Skeletal muscle cell (primary cell): Measurements from ENCODE around the gene DCHS2.

Source experiments
- DNase-seq: peaks from one replicate; pipeline ENCODE4 v3.0.0-alpha.2; 2010; ENCODE audit warnings: low read depth
- H3K4me3 ChIP-seq: 2 replicates; pipeline ENCODE4 v1.5.1; 2011; ENCODE audit warnings: low read depth, mild to moderate bottlenecking, control low read depth, low read length, moderate library complexity

The DCHS2 gene

DNA sequence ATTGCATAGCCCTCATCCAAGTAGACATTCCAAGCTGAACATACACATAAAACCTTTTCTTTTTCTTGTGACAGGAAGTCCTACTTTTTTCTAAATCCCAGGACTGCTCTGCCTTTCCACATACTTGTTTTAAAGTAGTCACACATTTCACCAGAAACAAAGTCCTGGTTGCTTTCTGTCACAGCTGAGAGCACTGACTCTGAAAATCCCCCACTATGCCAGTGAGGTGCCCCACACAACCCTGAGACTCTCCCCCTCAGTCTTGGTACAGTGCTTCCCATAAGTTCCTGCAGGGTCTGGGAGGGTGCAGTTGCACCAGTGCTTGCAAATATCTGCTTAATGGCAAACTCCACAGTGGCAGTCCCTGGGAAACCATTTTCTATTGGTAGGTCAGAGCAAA lies 84.2 kb downstream of the DCHS2 start:
- no peak for DNase-seq

DNA sequence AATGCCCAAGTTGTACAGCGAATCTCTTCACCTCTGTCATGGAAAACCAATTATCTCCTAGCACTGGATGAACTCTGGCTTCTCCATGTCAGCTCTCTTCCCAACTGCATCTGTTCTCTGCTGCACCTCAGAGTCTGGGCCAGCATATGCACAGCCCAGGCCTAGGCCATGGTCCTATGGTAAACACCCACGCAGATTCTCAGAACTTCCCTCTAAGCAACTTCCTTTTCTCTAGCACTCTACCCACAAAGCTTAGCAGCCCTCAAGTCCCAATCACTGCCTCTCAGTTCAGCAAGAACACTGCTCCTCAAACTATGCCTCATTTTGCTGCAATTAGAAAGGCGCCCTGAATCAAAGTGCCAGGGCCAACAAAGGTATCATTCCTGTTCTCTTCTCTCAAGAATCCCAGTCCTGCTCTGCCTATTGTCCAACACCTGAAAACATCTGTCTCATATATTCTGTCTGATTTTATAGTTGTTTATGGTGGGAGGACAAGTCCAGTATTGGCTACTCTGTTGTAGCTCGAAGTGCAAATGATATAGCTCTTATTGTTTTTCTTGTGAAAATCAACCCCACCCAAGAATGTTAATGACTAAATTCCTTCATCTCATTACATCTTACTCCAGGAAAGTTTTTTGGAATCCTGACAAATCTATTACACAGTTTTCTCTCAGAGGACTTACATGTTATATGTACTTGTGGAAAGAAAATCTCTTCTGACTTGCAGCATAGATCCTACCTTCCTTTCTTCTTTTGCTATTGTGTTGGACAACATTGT lies 85.4 kb downstream of the DCHS2 start:
- H3K4me3 ChIP-seq: no peak overlapping the region
- DNase-seq: no peak

More for the DNA sequence above, 84.2 kb downstream of the DCHS2 start:
- no peak overlapping the region for H3K4me3 ChIP-seq

GRCh38 chr4:154399259-154399974 lies 92.2 kb downstream of the DCHS2 start:
- peak overlapping the region; percentile 25 for H3K4me3 ChIP-seq
- peak; percentile 31 for DNase-seq

- no peak overlapping the region for H3K4me3 ChIP-seq
- no peak for DNase-seq
These were observed 101.3 kb downstream of the DCHS2 start for GRCh38 chr4:154390324-154390723.

- no peak for DNase-seq
- H3K4me3 ChIP-seq: no peak overlapping the region
These were observed 102.5 kb downstream of the DCHS2 start for GRCh38 chr4:154389148-154389547.

- no peak for DNase-seq
These were observed 107.6 kb downstream of the DCHS2 start for GRCh38 chr4:154384012-154384411.

DNA sequence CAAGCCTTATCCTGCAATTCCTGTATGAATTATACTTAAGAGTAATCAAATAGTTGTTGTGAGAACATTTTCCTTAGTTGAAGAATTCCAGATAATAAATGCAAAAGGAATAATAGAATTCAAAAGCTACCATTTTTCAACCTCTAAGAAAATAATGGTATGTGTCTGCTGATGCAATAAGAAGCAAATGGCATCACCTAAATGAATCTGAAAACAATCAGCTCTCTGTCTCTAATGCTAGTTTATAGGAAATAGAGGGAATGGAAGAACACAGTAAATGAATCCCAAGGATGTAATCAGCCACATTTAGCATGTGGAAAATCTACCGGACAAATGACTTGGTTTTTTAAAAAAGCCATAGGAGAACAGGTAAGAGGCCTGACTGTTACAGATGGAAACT lies 115.1 kb downstream of the DCHS2 start:
- H3K4me3 ChIP-seq: no peak overlapping the region

More at GRCh38 chr4:154384012-154384411, 107.6 kb downstream of the DCHS2 start:
- no peak overlapping the region for H3K4me3 ChIP-seq

DNA sequence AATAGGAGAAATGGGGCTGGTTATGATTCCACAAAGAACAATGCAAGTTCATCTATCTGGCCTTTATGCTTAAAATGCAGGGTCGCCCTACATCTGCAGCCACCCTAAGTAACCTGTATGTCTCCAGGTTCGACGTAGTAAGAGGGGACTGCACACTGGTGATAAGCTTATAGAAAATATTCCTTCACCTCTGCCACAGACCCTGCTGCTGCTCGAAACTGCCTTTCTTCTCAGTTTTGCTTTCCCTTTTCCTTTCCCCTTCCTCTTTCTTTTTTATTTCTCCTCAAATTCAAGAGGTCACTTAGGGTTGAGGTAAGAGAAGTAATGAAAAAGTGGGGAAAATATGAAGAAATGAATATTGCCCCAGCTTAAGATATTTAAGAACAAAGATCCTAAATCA lies 123.5 kb downstream of the DCHS2 start:
- no peak for DNase-seq
- H3K4me3 ChIP-seq: no peak overlapping the region

More for the DNA sequence above, 115.1 kb downstream of the DCHS2 start:
- DNase-seq: no peak

DNA sequence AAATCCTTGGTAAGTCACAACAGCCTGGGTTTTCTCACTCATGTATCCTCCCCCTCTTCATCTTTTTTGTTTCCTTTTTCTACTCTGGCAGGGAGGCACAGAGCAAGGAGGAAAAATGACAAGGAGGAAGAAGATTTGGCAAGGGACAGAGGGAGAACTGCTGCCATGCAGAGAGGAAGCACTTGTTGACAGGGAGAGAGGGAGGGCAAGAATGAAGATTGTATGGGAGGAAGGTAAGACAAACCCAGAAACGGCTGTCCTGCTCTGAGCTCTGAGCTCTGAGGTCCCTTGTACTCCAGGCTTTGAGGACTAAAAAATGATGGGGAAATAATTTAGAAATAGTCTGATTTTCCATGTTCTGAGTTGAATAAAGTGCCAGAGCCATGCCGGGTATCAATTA lies 123.9 kb downstream of the DCHS2 start:
- DNase-seq: no peak
- no peak overlapping the region for H3K4me3 ChIP-seq

GRCh38 chr4:154366956-154367355 lies 124.6 kb downstream of the DCHS2 start:
- no peak overlapping the region for H3K4me3 ChIP-seq
- no peak for DNase-seq

DNA sequence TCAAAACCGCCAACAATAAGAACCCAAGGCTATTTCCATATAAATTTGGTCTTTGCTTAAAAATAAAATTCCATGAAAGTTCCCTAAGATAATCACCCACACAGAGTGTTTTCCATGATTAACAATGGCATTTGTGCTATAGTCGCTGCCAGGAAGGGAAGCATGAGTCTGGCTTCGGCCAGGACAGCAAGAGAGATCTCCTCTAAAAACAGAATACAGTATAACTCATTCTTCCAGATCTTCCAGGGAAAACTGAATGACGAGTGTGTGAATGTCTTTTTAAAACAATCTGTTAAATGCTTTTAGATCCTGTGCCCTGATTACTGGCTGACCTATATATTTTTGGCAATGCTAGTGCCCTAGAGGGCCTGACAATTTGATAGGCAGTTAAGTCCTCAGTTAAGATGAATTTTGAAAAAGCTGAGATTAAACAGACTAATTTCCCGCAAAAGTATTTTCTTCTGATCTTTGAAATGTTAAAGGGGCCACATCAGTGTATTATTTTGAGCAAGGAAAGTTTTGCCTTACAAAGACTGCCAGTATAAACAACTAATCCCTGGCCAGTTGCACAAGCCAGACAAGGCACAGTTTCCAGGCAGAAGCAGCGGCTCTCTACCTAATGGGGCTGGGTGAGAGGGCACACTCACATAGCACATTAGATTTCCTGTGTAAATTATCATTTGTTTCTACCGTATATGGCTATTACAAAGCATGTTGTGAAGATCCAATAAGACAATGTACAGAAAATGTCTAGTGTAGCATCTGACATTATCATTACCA lies 127.3 kb downstream of the DCHS2 start:
- peak; percentile 4 for DNase-seq
- no peak overlapping the region for H3K4me3 ChIP-seq

DNA sequence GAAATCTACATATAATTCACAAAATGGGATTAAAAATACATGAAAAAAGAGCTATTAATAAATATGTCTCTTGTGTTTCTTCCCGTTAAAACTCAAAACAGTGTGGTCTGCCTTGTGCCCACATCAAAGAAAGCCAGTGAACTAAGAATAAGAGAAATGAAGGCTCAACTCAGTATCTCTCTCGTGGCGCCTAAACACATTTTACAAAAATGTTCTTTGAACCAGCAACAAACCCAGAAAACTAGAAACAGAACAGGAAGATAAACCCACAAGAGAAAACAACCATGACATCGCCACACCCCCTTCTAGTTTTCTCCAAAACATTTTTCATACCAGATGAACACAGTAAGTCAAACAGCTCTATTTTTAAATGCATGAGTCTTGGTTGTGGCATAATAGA lies 130.1 kb downstream of the DCHS2 start:
- no peak for DNase-seq
- no peak overlapping the region for H3K4me3 ChIP-seq

- DNase-seq: no peak
- H3K4me3 ChIP-seq: no peak overlapping the region
These were observed 131.1 kb downstream of the DCHS2 start for GRCh38 chr4:154360491-154360890.

DNA sequence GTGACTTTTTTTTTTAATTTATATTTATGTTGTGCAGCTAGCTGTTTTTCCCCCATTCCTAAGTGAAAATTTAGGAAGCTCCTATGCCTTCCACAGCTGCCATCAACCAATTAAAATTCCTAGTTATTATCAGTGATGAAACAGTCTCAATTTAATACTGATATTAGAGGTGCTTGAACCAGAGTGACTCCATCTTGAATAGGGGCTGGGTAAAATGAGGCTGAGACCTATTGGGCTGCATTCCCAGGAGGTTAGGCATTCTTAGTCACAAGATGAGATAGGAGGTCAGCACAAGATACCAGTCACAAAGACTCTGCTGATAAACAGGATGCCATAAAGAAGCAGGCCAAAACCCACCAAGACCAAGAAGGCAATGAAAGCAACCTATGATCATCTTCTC lies 136.7 kb downstream of the DCHS2 start:
- H3K4me3 ChIP-seq: no peak overlapping the region
- no peak for DNase-seq

GRCh38 chr4:154349829-154350228 lies 141.8 kb downstream of the DCHS2 start:
- DNase-seq: no peak
- H3K4me3 ChIP-seq: no peak overlapping the region

DNA sequence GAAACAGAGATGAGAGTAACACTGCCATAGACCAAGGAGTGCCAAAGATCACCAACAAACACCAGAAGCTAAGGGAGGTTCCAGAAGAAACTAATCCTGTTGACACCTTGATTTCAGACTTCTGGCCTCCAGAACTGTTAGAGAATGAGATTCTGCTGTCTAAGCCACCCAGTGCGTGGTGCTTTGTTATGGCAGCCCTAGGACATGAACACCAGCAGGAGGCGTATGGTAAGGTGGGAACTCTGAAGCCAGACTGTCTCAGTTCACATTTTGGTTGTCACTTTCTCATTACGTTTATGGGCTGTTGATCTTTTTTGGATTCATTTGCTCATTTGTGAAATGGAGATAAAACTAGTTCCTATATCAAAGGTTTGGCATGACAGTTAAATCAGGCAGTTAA lies 142.9 kb downstream of the DCHS2 start:
- no peak overlapping the region for H3K4me3 ChIP-seq
- no peak for DNase-seq

DNA sequence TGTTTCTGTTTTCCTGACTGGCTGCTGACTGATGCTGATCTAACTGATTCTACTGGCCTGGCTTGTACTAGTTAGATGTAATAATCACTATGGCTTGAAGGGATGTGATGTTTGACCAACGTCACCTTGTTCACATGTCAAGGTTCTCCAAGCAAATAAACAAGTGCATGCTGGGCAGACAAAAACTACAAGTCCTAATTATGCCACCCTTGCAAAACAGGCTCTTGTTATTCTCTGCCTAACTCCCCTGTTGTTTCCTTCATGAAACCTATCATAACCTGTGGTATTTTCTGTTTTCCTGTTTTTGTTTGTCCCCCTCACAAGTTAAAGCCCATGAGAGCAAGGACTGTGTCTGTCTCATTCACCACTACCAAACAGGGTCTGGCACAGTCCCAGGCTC lies 146.2 kb downstream of the DCHS2 start:
- H3K4me3 ChIP-seq: no peak overlapping the region
- DNase-seq: no peak

- no peak for DNase-seq
These were observed 146.9 kb downstream of the DCHS2 start for GRCh38 chr4:154344686-154345085.

DNA sequence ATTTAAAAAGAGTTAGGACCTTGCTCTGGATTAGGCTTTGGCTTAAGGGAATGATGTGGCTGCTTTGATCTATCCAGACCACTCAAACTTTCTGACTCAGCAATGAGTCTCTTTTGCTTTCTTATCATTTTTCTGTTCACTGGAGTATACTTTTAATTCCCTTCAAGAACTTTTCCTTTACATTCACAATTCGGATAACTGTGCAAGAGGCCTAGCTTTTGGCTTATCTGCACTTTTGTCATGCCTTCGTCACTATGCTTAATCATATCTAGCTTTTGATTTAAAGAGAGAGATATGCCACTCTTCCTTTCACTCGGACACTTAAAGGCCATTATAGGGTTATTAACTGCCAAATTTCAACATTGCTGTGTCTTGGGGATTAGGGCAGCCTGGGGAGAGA lies 147.9 kb downstream of the DCHS2 start:
- H3K4me3 ChIP-seq: no peak overlapping the region
- no peak for DNase-seq

More at GRCh38 chr4:154344686-154345085, 146.9 kb downstream of the DCHS2 start:
- H3K4me3 ChIP-seq: no peak overlapping the region

DNA sequence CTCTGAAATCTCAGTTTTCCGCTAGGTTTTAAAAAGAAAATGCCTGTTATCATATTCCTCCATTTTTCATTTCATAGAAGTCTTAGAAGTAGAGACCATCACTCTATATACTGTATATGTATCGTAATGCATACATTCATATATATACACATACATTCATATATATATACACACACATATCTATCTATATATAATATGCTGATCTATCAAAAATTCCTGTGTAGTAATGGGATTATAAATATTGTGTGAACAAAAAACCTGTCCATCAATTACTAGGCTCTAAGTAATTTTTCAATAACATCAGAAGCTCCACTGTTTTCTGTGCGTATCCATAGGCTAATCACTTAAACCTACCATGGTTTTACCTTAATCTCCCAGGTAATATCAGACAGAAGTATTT lies 150.2 kb downstream of the DCHS2 start:
- H3K4me3 ChIP-seq: no peak overlapping the region
- no peak for DNase-seq
